ENCODE measurements around the gene DNM1. TPM values are rescaled to one million over a fixed set of nuclear protein-coding genes. Genes with fewer than 3 reads are reported as not detected.

The DNM1 gene
- total and polyA plus RNA-seq, 4 donors = 0.29 to 5.9 (median 1.1) TPM

- H3K4me3 ChIP-seq (ENCODE audit: low read depth in 1 of 3, low read length in 3 of 3) = no peak overlapping the region
- H3K4me1 ChIP-seq (ENCODE audit: control insufficient read depth in 4 of 4, insufficient read depth in 4 of 4, low read length in 3 of 4) = peaks cover 4 to 14% (median 13%) of the 10 kb centered on the region in 4 donors
- H3K9me3 ChIP-seq (ENCODE audit: control insufficient read depth in 4 of 4, low read length in 3 of 4) = no peaks in the 10 kb centered on the region
- no peaks in the 10 kb centered on the region for H3K27me3 ChIP-seq (ENCODE audit: control insufficient read depth in 4 of 4, insufficient read depth in 4 of 4, low read length in 3 of 4)
- H3K36me3 ChIP-seq (ENCODE audit: control insufficient read depth in 4 of 4, insufficient read depth in 3 of 4, low read depth in 1 of 4, low read length in 3 of 4) = peaks cover 3 to 25% (median 9%) of the 10 kb centered on the region in 4 donors
- WGBS = 95% methylated on average over 11 of the region's 11 CpGs
- no peak overlapping the region for H3K27ac ChIP-seq (ENCODE audit: low read depth in 1 of 2, low read length in 2 of 2)
- no peak overlapping the region for H3K9ac ChIP-seq (ENCODE audit: low read depth in 1 of 2, low read length in 2 of 2)
- TF ChIP-seq TAF1 (conservative IDR thresholded peaks at IDR 0.05) (no peak), FOXA2 (IDR thresholded peaks at IDR 0.05) (no peak), GABPA (IDR thresholded peaks at IDR 0.05 in 1 of 2, conservative IDR thresholded peaks at IDR 0.05 in 1 of 2) (no peak), JUND (IDR thresholded peaks at IDR 0.05) (no peak), FOXA1 (IDR thresholded peaks at IDR 0.05) (no peak), REST (IDR thresholded peaks at IDR 0.05) (no peak), EGR1 (IDR thresholded peaks at IDR 0.05; ENCODE audit: low read depth in 2 of 2) (no peak), YY1 (IDR thresholded peaks at IDR 0.05) (no peak), ATF3 (IDR thresholded peaks at IDR 0.05) (no peak), HNF4G (IDR thresholded peaks at IDR 0.05) (no peak), HNF4A (conservative IDR thresholded peaks at IDR 0.05) (no peak), NR2F2 (IDR thresholded peaks at IDR 0.05) (no peak)
- TF ChIP-seq, protein P1, sequence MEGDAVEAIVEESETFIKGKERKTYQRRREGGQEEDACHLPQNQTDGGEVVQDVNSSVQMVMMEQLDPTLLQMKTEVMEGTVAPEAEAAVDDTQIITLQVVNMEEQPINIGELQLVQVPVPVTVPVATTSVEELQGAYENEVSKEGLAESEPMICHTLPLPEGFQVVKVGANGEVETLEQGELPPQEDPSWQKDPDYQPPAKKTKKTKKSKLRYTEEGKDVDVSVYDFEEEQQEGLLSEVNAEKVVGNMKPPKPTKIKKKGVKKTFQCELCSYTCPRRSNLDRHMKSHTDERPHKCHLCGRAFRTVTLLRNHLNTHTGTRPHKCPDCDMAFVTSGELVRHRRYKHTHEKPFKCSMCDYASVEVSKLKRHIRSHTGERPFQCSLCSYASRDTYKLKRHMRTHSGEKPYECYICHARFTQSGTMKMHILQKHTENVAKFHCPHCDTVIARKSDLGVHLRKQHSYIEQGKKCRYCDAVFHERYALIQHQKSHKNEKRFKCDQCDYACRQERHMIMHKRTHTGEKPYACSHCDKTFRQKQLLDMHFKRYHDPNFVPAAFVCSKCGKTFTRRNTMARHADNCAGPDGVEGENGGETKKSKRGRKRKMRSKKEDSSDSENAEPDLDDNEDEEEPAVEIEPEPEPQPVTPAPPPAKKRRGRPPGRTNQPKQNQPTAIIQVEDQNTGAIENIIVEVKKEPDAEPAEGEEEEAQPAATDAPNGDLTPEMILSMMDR (IDR thresholded peaks at IDR 0.05; ENCODE audit: low read depth, low read length, missing input control) = no peak
- TF ChIP-seq, protein P2, sequence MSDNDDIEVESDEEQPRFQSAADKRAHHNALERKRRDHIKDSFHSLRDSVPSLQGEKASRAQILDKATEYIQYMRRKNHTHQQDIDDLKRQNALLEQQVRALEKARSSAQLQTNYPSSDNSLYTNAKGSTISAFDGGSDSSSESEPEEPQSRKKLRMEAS (IDR thresholded peaks at IDR 0.05) = no peak
- DNase-seq (ENCODE audit: low spot score) = no peak
Measured at GRCh38 chr9:128185979-128186965, 16.9 kb upstream of the DNM1 start.

DNA sequence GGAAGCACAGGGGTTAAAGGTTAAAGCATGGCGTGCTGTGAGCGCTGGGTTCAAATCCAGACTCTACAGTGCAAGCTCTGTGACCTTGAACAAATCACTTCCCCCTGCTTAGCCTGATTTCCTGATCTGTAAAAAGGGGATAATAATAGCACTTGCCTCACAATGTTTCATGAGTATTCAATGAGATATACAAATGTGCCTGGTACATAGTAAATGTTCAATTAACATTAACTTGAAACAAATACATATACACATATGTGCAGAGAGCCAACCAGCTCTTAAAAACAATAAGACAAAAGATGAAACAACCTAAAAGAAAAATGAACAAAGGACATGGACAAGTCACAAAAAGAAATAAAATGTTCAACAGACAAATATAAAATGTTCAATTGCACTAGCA is 15.8 kb upstream of the DNM1 start:
- H3K36me3 ChIP-seq (ENCODE audit: control insufficient read depth in 4 of 4, insufficient read depth in 3 of 4, low read depth in 1 of 4, low read length in 3 of 4) = peaks cover 3 to 25% (median 9%) of the 10 kb centered on the region in 4 donors
- H3K4me1 ChIP-seq (ENCODE audit: control insufficient read depth in 4 of 4, insufficient read depth in 4 of 4, low read length in 3 of 4) = peaks cover 8 to 17% (median 13%) of the 10 kb centered on the region in 4 donors
- no peak overlapping the region for H3K4me3 ChIP-seq (ENCODE audit: low read depth in 1 of 3, low read length in 3 of 3)
- no peaks in the 10 kb centered on the region for H3K9me3 ChIP-seq (ENCODE audit: control insufficient read depth in 4 of 4, low read length in 3 of 4)
- TF ChIP-seq YY1 (IDR thresholded peaks at IDR 0.05) = no peak
- no peak for TF ChIP-seq RAD21 (IDR thresholded peaks at IDR 0.05)
- TF ChIP-seq ZBTB33 (IDR thresholded peaks at IDR 0.05) = no peak
- no peak for TF ChIP-seq GABPA (IDR thresholded peaks at IDR 0.05 in 1 of 2, conservative IDR thresholded peaks at IDR 0.05 in 1 of 2)
- no peak for TF ChIP-seq FOXA1 (IDR thresholded peaks at IDR 0.05)
- no peak for TF ChIP-seq NR2F2 (IDR thresholded peaks at IDR 0.05)
- TF ChIP-seq TAF1 (conservative IDR thresholded peaks at IDR 0.05) = no peak
- no peak for TF ChIP-seq HNF4A (conservative IDR thresholded peaks at IDR 0.05)
- TF ChIP-seq JUND (IDR thresholded peaks at IDR 0.05) = no peak
- H3K27ac ChIP-seq (ENCODE audit: low read depth in 1 of 2, low read length in 2 of 2) = no peak overlapping the region
- WGBS = 93% methylated on average over 2 of the region's 2 CpGs
- no peak overlapping the region for H3K9ac ChIP-seq (ENCODE audit: low read depth in 1 of 2, low read length in 2 of 2)
- no peak for DNase-seq (ENCODE audit: low spot score)
- no peaks in the 10 kb centered on the region for H3K27me3 ChIP-seq (ENCODE audit: control insufficient read depth in 4 of 4, insufficient read depth in 4 of 4, low read length in 3 of 4)

Measured in liver (tissue), 9 donors.